Measurements from ENCODE around the gene AKNAD1.

DNA sequence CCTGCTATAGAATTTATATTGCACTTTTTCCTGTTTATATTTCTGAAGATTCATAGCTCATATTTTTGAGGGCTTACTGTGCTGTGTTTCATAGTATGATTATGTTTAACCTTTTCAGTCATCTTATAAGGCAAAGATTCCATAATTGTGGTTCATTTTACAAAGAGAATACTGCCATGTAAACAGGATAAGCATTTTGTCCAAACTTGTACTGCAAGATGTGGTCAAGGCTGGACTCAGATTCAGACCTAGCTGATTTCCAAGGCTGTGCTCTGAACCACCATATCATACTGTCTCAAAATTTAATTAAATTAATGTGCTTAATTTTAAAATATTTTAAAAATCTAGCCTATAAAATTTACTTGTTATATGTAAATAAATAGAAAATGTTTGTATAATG is 79.1 kb downstream of the AKNAD1 start:
- TF ChIP-seq SP1 (IDR thresholded peaks at IDR 0.05) (no peak), FOXM1 (IDR thresholded peaks at IDR 0.05; ENCODE audit: borderline replicate concordance) (no peak), ELF4 (IDR thresholded peaks at IDR 0.05) (no peak), LEF1 (IDR thresholded peaks at IDR 0.05; ENCODE audit: borderline replicate concordance) (no peak), HDGF (IDR thresholded peaks at IDR 0.05; ENCODE audit: borderline replicate concordance) (no peak), BHLHE40 (IDR thresholded peaks at IDR 0.05; ENCODE audit: borderline replicate concordance) (no peak), PKNOX1 (IDR thresholded peaks at IDR 0.05) (no peak), FOXA1 (IDR thresholded peaks at IDR 0.05) (no peak), CTBP1 (IDR thresholded peaks at IDR 0.05; ENCODE audit: borderline replicate concordance) (no peak), ARNT (IDR thresholded peaks at IDR 0.05) (no peak), SUZ12 (IDR thresholded peaks at IDR 0.05) (no peak), ZNF384 (IDR thresholded peaks at IDR 0.05) (no peak), L3MBTL2 (conservative IDR thresholded peaks at IDR 0.05) (no peak), TARDBP (IDR thresholded peaks at IDR 0.05) (no peak)

Data from HEK293T (cell line).